Activated T-cell treated with anti-CD3 and anti-CD28 coated beads for 24 hours (primary cell): ENCODE data around the gene FAM3D.
"Not testable (repeated sequence)": the region's sequence is repeated elsewhere in the genome, so short reads cannot be mapped to it uniquely, and the experiment has no call there.

Experiments used
- DNase-seq: peaks from one replicate; pipeline ENCODE4 v3.0.0-alpha.2; 2020; ENCODE audit warnings: low read depth

The FAM3D gene

DNA sequence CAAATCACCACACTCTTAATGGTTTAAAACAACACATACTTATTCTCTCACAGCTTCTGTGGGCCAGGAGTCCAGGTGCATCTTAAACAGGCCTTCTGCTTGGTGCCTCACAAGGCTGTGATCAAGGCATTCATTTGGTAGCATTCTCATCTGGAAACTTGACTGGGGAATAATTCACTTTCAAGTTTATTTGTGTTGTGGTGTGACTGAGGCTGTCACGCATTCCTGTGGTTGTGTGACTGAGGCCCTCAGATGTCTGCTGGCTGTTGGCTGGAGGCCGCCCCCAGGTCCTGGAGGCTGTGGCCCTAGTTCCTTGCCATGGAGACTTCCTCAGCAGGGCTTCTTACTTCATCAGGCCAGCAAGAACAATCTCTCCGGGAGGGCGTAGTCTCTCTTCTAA lies 16.9 kb upstream of the FAM3D start:
- no peak for DNase-seq

DNA sequence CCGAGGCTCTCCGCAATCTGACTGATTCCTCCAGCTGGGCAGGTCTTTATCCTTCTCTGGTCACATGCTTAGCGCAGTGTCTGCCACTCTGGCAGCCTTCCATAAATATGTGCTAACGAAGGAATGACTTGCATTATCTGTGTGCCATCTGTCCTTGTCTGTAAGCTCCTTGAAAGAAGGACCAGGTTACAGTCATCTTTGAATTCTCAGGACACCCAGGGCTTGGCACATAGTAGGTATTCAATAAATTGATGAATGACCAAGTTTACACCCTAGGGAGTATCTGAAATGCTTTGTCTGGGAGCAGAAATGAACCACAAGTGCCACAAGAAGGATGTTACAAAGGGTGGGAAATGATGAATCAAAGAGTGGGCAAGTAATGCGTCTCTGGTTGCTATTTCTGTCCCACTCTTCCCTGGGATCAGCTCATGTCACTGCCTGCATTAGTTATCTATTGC lies 16.5 kb upstream of the FAM3D start:
- DNase-seq: no peak

DNA sequence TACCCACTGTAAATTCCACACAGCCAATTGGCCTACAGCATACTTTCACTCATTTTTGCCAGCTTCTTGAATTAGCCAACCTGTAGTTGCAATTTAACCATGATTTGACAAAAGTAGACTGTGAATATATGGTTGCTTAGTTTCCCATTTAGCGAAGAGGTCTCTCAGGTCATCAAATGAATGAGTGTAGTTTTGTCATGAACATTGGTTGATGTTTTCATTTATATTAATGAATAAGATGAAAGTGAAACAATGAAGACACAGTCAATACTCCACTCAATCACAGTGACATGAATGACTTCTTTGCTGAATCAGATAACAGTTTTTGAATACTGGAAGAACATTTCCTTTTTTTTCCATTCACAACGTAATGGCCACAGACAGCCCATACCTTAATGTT lies 15.3 kb upstream of the FAM3D start:
- no peak for DNase-seq

DNA sequence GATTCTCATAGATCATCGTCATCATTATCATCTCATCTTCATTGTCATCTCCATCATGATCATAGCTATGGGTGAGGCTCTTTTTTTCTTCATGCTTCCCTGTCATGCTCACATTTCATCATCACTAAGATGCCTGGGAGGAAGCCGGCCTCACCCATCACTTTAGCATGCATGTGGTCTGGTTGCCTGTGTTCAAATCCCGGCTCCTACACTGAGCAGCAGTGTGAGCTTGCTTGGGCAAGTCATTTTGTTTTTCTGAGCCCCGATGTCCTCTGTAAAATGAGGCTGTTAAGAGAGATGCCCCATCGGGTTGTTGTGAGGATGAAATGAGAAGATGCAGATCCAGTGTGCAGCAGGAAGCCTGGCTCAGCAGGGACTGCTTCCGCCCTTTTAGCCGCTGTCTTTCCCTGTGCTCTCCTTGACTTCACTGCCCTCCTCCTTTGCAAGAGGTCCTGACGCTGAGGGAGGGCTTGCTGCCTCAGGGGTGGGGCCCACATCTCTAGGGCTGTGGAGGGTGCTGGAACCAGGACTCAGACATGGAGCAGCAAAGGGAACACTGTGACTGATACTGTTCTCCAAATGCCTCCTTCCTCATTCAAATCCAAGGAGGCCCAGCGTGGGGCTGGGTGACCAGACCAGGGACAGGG lies 14.4 kb upstream of the FAM3D start:
- DNase-seq: no peak

DNA sequence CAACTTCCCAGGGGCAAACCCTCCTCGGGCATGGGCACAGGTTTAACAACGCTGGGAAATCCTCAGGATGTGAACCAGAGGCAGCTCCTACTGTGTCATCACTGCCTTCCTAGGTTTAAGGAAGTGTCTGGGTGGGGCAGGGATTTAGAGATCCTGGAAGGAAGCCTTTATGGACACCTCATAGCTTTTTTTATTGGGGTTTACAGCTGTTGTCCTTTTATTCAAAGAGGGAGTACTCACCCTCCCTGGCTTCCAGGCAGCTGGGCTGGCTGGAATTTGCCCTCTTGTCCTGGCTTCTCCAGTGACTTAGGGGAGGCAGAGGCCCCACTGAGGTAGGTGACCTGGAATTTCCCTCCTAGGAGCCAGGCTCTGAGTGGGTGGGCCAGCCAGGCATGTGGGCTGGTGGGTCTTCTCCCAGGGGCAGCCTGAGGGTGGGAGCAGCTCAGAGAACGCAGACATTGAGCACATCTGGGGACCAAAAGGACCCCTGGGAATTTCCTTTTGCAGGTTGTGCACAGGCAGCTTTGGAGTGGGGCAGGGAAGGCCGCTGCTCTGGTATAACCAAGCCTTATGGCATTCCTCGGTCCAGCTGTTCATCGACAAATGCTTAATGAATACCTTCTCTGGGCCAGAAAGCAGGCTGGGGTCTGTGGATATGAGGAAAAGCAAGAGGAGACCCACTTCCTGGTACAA lies 13.5 kb upstream of the FAM3D start:
- no peak for DNase-seq

DNA sequence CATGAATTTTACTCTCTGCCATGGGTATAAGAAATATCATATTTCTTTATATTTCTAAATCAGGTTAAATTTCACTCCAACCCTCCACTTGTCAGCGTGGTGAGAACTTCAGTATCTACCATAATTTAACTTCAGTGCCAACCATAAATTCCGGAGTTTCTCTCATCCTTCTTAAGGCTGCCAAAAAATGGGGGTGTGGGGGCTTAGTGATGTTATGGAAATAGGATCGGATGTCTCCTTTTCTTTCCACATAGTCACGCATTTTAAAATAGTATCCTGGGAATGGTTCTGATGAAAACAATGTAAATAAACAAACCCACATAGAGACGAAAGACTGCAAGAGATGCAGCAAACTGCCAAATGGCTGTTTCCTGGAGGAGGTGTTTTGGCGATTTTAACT lies 12.9 kb upstream of the FAM3D start:
- DNase-seq: no peak

DNA sequence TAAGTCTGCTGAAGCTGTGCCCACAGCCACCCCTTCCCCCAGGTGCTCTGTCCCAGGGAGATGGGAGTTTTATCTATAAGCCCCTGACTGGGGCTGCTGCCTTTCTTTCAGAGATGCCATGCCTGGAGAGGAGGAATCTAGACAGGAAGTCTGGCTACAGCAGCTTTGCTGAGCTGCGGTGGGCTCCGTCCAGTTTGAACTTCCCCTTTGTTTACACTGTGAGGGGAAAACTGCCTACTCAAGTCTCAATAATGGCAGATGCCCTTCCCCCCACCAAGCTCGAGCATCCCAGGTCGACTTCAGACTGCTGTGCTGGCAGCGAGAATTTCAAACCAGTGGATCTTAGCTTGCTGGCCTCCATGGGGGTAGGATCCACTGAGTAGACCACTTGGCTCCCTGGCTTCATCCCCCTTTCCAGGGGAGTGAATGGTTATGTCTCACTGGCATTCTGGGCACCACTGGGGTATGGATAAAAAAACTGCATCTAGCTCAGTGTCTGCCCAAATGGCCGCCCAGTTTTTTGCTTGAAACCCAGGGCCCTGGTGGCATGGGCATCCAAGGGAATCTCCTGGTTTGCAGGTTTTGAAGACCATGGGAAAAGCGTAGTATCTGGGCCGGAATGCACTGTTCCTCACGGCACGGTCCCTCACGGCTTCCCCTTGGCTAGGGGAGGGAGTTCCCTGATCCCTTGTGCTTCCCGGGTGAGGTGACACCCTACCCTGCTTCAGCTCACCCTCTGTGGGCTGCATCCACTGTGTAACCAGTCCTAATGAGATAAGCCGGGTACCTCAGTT lies 11.8 kb upstream of the FAM3D start:
- DNase-seq: not testable (repeated sequence)

DNA sequence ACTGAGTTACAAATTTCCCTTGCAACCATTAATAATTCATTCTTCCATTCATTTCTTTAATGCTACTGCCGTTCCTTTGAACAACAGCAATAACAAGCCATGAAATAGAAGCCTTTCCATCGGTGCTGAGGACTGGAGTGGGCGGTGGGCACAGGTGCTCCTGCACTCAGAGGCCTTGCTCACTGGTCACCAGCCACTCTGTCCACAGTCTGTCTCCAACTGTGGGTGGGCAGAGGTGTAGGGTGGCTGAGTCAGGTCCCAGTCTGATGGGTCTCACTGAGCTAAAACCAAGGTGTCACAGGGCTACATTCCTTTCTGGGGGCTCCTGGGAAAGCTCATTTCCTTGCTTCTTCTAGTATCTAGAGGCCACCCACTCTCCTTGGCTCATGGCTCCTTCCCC lies 6.3 kb upstream of the FAM3D start:
- no peak for DNase-seq

DNA sequence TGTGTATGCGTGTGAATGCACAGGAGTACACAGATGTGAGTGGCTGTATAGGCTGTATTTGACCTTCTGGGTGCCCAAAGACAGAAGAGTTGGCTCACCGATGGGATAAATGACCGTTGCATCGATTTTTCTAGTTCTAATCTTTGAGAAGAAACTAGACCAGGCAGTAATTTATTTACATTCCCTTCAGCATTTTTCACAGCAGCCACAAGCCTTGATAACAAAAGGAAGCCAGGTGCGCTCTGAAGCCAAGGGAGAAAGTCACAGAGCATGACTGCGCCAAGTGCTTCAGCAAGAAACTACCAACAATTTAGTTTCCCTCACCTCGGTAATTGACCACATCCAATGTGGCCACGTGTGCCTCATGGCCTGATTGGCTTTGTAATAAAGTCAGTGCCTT lies 5.9 kb upstream of the FAM3D start:
- no peak for DNase-seq

DNA sequence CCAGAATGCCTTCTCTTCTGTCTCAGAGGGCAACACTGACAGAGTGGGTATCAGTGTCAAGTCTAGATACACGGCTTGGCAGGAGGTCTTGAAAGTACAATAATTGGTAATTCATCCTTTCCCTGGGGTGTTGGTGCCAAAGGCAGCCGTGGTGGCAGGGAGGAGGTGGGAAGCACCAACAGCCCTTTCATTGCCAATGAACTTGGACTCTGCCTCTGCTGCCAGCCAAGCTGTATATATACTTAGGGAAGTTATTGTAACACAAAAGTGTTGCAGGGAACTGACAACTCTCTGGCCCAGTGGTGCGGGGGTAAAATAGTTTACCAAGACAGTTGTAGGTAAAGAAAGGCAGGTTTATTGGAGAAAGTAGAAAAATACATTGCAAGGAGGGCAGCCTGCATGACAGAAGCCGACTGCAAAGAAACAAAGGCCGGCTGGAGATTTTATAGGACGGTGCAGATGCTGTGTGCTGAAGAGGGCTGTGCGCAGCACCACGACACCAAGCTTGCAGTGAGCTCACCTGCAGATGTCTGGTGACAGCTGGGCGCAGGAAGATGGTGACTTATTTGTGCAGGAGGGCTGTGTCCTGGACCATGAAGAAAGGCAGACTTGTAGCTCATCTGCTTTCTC lies 4.0 kb upstream of the FAM3D start:
- no peak for DNase-seq

DNA sequence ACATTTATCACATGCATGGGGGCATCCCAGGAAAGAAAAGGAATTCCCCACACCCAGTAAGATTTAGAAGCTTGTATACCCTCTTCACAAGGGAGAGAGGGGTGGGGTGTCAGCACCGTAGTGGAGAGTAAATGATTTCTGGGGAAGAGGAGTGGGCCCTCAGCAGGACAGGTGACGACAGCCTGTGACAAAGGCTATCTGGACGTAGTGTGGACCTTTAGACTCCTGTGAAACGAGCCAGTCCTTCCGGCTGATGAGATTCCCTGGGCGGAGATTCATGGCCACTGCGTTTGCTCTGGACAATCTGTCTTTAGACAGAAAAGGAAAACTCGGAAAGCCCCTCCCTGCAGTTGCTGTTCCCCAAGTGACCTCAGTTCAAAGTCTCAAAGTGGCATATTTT lies 1.7 kb upstream of the FAM3D start:
- no peak for DNase-seq

DNA sequence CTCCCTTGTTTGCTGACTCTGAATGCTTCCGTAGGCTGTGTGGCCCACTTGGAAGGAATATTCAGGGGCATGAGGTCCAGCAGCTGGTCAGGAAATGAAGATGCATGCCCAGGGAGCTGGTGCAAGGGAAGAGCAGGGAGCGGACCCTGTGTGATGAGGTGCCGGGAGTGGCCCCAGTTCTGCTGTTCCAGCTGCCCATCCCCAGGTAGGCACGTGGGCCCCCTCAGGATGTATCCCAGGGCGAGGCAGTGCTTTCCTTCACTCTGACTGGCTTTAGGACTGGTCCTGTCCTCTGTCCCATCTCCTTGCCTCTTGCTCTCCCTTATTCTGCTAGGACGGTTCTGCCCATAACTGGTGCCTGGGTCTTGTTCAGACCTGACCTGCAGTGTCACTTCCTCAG lies 1.1 kb upstream of the FAM3D start:
- DNase-seq: no peak

DNA sequence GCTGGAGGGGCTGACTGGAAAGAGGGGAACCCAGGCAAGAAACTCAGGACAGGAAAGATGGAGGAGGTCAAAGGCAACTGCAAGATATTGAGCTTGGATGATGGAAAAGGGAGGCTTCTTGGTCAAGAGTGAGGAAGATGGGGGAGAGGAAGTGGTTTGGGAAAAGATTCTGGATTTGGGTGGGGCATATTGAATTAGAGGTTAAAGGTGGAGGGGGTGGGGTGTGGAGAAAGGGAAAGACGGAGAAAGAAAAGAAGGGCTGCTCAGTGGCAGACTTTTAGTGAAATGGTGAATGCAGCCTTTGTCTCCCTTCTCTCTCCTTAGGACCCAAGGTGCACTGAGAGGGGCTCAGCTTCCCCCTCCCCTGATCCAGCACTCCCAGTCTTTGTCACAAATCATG lies 655 bp upstream of the FAM3D start:
- no peak for DNase-seq

DNA sequence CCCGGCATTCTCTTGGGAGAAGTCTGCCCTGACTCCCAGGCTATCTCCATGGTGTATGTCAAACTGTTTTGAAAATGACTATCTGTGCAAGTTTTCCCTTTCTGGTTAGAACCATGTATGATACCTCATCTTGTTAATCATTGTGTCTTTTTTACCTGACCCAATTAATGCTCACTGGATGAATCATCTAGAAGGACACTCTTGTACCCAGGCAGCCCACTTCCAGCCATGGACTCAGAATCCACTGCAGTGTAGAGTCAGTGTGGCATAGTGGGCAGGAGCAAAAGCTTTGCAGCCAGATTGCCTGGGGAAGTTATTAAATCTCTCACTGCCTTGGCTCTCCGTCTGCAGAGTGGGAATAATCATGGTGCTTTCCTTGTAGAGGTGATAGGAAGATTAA lies 1.2 kb downstream of the FAM3D start:
- no peak for DNase-seq

DNA sequence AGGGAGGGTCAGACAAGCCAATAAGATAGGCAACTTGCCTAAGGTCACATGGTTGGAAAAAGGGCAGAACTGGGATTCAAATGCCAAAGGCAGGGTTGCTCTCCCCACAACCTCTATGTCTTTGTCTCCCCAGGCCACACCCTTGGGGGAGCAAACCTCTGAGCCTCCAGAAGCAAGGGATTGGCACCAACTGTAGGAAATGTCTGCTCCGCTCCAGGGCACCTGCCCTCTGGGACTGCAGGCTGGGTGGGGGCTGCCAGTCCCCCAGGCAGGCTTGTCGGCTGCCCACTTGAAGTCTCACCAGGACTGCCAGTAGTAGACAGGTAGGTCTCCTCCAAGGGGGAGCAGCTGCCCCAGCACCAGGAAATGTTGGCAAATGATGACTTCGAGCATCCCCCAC lies 2.0 kb downstream of the FAM3D start:
- DNase-seq: no peak

DNA sequence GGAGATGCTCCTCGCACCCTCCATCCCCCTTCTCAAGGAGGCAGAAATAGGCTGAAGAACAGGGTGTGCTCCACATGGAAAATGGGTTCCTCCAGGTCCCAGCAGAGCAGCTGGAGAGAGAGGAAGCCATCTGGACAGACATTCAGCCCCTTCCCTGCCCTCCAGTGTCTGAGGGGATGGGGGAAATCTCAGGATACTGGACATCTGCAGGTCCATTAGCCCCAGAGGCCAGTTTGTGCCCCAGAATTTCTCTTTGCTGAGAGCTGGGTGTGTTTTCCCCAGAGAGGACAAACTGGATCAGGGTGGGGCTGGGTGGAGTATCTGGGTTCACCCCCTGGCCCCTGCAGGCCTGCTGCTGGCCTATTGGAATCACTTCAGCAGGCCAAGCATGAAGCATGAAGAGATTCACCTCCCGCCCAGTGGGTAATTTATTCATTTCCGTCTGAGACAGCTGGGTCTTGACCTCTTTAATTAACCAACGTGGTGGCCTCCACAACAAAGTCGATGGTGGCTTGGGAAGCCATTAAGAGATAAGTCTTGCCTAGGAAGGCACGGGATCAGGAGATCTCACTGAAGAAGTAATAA lies 4.6 kb downstream of the FAM3D start:
- no peak for DNase-seq

DNA sequence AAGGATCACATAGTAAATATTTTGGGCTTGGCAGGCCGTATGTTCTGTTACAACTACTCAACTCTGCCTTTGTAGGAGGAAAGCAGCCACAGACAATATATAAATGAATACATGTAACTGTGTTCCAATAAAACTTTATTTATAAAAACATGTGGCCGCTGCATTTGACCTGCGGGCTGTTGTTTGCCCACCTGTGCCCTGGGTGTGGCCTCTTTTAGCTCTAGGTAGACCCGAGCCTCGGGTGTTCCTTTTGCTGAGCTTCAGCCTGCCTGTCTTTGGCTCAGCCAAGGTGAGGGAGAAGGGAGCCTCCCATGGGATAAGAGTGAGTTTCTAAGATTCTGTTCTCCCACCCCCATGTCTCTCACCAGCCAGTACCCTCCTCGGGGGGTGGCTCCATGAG lies 5.6 kb downstream of the FAM3D start:
- no peak for DNase-seq

DNA sequence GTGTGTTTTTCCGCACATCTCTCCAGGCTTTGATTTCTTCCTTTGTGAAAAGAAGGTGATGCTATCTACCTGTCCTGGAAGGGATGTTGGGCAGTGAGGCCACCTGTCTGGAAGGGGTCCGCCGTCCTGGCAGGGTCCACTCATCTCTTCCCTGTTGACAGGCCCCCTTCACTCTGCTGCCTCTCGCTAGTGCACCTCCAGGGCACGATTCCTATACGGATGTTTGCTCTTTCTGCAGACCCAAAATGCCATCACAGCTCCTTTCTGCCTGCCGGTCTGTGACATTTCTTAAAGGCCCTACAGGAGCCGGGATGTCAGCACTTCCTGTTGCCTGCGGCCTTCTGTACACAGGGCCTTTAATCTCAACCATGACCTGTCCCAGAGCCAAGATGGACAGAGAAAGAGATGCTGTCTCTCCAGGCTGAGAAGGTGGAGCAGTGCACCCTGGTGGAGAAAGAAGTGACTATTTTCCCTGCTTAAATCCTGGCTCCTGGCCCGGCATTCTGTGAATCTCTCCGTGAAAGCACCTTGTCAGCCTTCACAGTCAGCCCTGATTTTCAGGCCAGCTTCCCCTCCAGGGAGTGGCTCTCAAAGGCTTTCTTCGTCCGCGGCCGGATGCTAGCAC lies 7.4 kb downstream of the FAM3D start:
- DNase-seq: no peak

DNA sequence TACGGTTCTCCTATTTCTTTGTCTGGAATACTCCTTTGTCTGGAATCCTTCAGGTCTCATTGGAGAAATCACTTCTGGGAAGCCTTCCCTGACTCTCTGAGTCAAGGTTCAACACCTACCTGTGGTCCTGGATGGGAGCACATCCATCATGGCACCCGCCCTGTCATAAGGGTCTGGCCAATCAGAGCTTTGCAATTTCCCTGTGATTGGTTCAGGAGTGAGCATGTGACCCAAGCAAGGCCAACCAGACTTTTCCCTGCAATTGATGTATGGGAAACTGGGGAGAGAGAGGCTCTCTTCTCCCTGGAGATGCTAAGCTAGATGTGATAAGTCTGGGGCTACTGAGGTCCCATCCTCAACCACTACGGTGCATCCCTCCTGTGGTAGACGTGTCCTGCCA lies 8.1 kb downstream of the FAM3D start:
- no peak for DNase-seq

DNA sequence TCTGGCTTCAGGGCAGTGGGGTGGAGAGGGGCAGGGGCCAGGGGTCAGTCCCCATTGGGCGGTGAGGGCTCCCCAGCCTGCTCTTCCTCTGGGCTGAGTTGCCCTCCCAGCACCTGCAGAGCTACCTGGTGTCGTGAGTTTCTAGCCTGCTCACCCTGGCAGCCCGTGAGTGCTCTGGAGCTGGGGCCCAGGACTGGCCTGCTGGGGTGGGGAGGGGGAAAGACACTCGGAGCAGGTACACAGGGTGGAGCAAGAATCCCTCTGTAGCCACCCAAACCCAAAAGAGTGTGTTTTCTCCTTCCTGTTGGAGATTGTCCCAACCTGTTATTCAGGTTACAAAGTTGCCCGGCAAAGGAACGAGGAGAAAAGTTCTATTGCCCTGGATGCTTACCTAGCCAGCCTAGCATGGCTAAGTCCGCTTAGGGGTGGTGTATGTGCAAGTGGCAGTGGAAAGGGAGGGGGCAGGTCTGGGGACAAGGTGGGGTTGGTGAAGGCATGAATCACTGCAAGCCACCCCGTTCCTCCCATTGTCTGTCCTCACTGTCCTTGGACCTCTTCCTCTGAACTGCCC lies 8.9 kb downstream of the FAM3D start:
- DNase-seq: no peak

DNA sequence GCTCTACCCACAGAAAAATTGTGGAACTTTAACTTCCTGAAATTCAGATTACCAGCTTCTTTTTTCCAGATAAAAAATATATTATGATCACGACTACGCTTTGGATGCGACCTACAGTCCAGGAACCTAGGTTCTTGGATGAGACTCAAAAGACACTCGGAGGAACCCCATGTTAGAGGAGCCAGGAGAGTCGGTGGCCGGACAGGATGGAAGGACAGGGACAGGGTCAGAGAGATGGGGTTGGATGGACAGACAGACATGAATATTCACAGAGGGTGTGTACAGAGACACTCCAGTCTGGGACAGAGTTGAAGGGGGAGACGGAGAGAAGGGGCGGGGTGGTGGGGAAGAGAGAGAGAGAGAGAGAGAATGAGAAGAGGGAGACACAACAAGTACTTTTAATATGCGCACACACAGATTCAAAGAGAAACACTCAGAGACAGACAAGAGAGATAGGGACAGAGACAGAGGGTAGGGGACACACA lies 9.5 kb downstream of the FAM3D start:
- no peak for DNase-seq
